Stomach (tissue), 19 donors: ENCODE data around the gene MARCHF5. TPM values are rescaled to one million over a fixed set of nuclear protein-coding genes. Genes with fewer than 3 reads are reported as not detected.
A peak's percentile ranks its signal among the peaks of the same experiment; 100 is the strongest.

Experiments used
- DNase-seq, 2 donors: peaks; one replicate each; pipeline versions ENCODE4 v3.0.0 to v3.0.0-alpha.2; 2013 to 2019
- H3K27ac ChIP-seq, 5 donors: fragments of 200-600 bp in 4 of 5; sonication (generic) in 4 of 5; one replicate each; pipeline ENCODE4 v1.5.1; 2013 to 2019; ENCODE audit warnings: mild to moderate bottlenecking in 1 of 5, moderate library complexity in 1 of 5
- H3K27me3 ChIP-seq, 3 donors: fragments of 200-600 bp; sonication (generic); one replicate each; pipeline ENCODE4 v1.5.1; 2017 to 2019; ENCODE audit warnings: mixed run types in 1 of 3
- H3K36me3 ChIP-seq, 4 donors: fragments of 200-600 bp; sonication (generic); 1 replicate in 3 of 4; 2 replicates in 1 of 4; pipeline ENCODE4 v1.5.1; 2016 to 2019
- H3K4me1 ChIP-seq, 4 donors: fragments of 200-600 bp; sonication (generic); one replicate each; pipeline ENCODE4 v1.5.1; 2016 to 2019
- H3K4me3 ChIP-seq, 4 donors: fragments of 200-600 bp; sonication (generic) in 3 of 4; one replicate each; pipeline ENCODE4 v1.5.1; 2016 to 2019; ENCODE audit warnings: mild to moderate bottlenecking in 1 of 4
- H3K9me3 ChIP-seq, 4 donors: fragments of 200-600 bp; sonication (generic); one replicate each; pipeline ENCODE4 v1.5.1; 2016 to 2019
- CTCF ChIP-seq, 7 experiments: fragments of 450-650 bp in 4 of 7; fragments of 200-600 bp in 3 of 7; sonication (generic) in 3 of 7; IDR thresholded peaks; one replicate each; pipeline ENCODE4 v1.5.1; 2016 to 2019; ENCODE audit warnings: antibody characterized with exemption in 7 of 7, control low read depth in 2 of 7, mild to moderate bottlenecking in 1 of 7
- EP300 ChIP-seq: sonication (generic); formaldehyde crosslinking; IDR thresholded peaks from one replicate; pipeline ENCODE4 v1.6.1; 2017; ENCODE audit warnings: antibody characterized with exemption
- POLR2A ChIP-seq, 4 donors: fragments of 450-650 bp; IDR thresholded peaks; one replicate each; pipeline ENCODE4 v1.6.1; 2016; ENCODE audit warnings: antibody characterized with exemption in 4 of 4, control low read depth in 2 of 4, mild to moderate bottlenecking in 1 of 4, moderate library complexity in 1 of 4
- POLR2AphosphoS5 ChIP-seq, 3 donors: sonication (generic); formaldehyde crosslinking; IDR thresholded peaks; one replicate each; pipeline ENCODE4 v1.6.1; 2016; ENCODE audit warnings: antibody characterized with exemption in 3 of 3
- WGBS, 5 donors: extraction: QIAGEN DNeasy Blood & Tissue Kit in 3 of 5; methylation state at CpG; one replicate each; pipeline versions ENCODE4 v1.1.5 to v1.1.7; 2013 to 2018; 5-methylcytosine and 5-hydroxymethylcytosine counted together
- intact Hi-C: fragments of 100-400 bp; cut with DNase I; formaldehyde crosslinking; loops from one replicate; pipeline ENCODE4 v1.15.1; 2023; ENCODE audit warnings: low total_unique reads
- long read RNA-seq, 10 donors: transcript quantifications; one replicate each; lab custom pipeline, GENCODE V29; 2026
- polyA plus RNA-seq, 3 donors: library from polyadenylated mRNA; stranded (reverse); fragments of 200-250 nt; gene quantifications; one replicate each; pipeline ENCODE4 v1.2.3, GENCODE V29; 2013
- total RNA-seq, 5 donors: library from RNA; depleted of rRNA; stranded (reverse); fragments of >200 nt; gene quantifications; one replicate each; pipeline versions ENCODE4 v1.1.0 to v1.2.3, GENCODE V29; 2014 to 2016
- donor health status: healthy with polysubstance abuse.
- donor health status: Bipolar disorder and iron deficiency.
- donor health status: healthy.

Gene MARCHF5
- total RNA-seq (10 to 100 TPM in 1 of 5 donors, 1 to 10 TPM in 4; 1.2 to 37.1 (median 4.9) TPM), polyA plus RNA-seq (10 to 100 TPM; 13.2 to 17.1 (median 16.4) TPM)
- long read RNA-seq, donor 1, transcript MARCH5-201 (6 exons, 3,926 nt): major isoform, 6 of 6 reads
- long read RNA-seq, donor 1, partial matches to known transcripts: 0 of 6 reads
- long read RNA-seq, donor 1, other reads (novel, unspliced or antisense): 0 of 6 reads
- long read RNA-seq, donor 2, partial matches to known transcripts: 8 of 13 reads
- long read RNA-seq, donor 2, other reads (novel, unspliced or antisense): 0 of 13 reads
- long read RNA-seq, donor 3, transcript MARCH5-201 (6 exons, 3,926 nt): major isoform, 6 of 7 reads
- long read RNA-seq, donor 3, partial matches to known transcripts: 0 of 7 reads
- long read RNA-seq, donor 3, other reads (novel, unspliced or antisense): 0 of 7 reads
- long read RNA-seq, donor 4, partial matches to known transcripts: 0 of 1 reads
- long read RNA-seq, donor 4, other reads (novel, unspliced or antisense): 0 of 1 reads
- long read RNA-seq, donor 5, transcript MARCH5-201 (6 exons, 3,926 nt): major isoform, 14 of 14 reads
- long read RNA-seq, donor 5, partial matches to known transcripts: 0 of 14 reads
- long read RNA-seq, donor 5, other reads (novel, unspliced or antisense): 0 of 14 reads
- long read RNA-seq, donor 6, transcript MARCH5-201 (6 exons, 3,926 nt): major isoform, 11 of 43 reads
- long read RNA-seq, donor 6, transcript MARCH5-204 (2 exons, 680 nt): major isoform, 11 of 43 reads
- long read RNA-seq, donor 6, partial matches to known transcripts: 21 of 43 reads
- long read RNA-seq, donor 6, other reads (novel, unspliced or antisense): 0 of 43 reads
- long read RNA-seq, donor 7, transcript MARCH5-201 (6 exons, 3,926 nt): major isoform, 11 of 11 reads
- long read RNA-seq, donor 7, partial matches to known transcripts: 0 of 11 reads
- long read RNA-seq, donor 7, other reads (novel, unspliced or antisense): 0 of 11 reads
- long read RNA-seq, donor 8, transcript MARCH5-201 (6 exons, 3,926 nt): major isoform, 9 of 25 reads
- long read RNA-seq, donor 8, partial matches to known transcripts: 13 of 25 reads
- long read RNA-seq, donor 8, other reads (novel, unspliced or antisense): 0 of 25 reads
- long read RNA-seq, donor 9, transcript MARCH5-201 (6 exons, 3,926 nt): major isoform, 5 of 14 reads
- long read RNA-seq, donor 9, partial matches to known transcripts: 8 of 14 reads
- long read RNA-seq, donor 9, other reads (novel, unspliced or antisense): 0 of 14 reads
- long read RNA-seq, donor 10, transcript MARCH5-201 (6 exons, 3,926 nt): major isoform, 6 of 6 reads
- long read RNA-seq, donor 10, partial matches to known transcripts: 0 of 6 reads
- long read RNA-seq, donor 10, other reads (novel, unspliced or antisense): 0 of 6 reads

- Histone ChIP-seq H3K27ac (peak within 1 kb of the TSS; percentile 93 to 98 (median 96)), H3K9me3 (no peaks in the 10 kb centered on the region), H3K27me3 (no peaks in the 10 kb centered on the region), H3K36me3 (peaks cover 0 to 16% (median 12%) of the 10 kb centered on the region in 4 donors), H3K4me1 (peaks cover 0 to 41% (median 29%) of the 10 kb centered on the region in 4 donors), H3K4me3 (peak within 1 kb of the TSS; percentile 64 to 92 (median 85))
- peak; percentile 98 to 99 for DNase-seq
- intact Hi-C loops: loop anchor here (10.0 kb wide), 2 partner anchors 46 to 206 kb away; no protein-coding TSS in a partner anchor
- 0 to 1% (median 1%) methylated on average over 14 to 79 of the region's 79 CpGs for WGBS, 5 donors
- TF ChIP-seq POLR2AphosphoS5 (IDR thresholded peaks at IDR 0.05) (peak; percentile 59 to 95 (median 92)), EP300 (no peak), CTCF (IDR thresholded peaks at IDR 0.05) (peak in 5 of 7 experiments; percentile 58 to 86 (median 83)), POLR2A (IDR thresholded peaks at IDR 0.05) (no peak)
These were observed at the start of gene MARCHF5, which contains the start of gene CPEB3 for GRCh38 chr10:92290837-92291615. TSS of gene MARCHF5 (plus strand) at chr10:92291167. CDS start at chr10:92291495, 328 bp downstream. TSS of gene CPEB3 (minus strand) at chr10:92291078. CDS start at chr10:92240350, 50,728 bp downstream.

- H3K4me1 ChIP-seq: peaks cover 12 to 66% (median 46%) of the 10 kb centered on the region in 4 donors
- WGBS, 5 donors: 31 to 45% (median 36%) methylated on average over 1 of the region's 1 CpG
- DNase-seq: no peak
- no peaks in the 10 kb centered on the region for H3K36me3 ChIP-seq
- H3K27me3 ChIP-seq: no peaks in the 10 kb centered on the region
- peak overlapping the region in 2 of 4 donors; percentile 77 to 89 for H3K4me3 ChIP-seq
- H3K9me3 ChIP-seq: no peaks in the 10 kb centered on the region
- intact Hi-C loops: loop anchor here (10.0 kb wide), 1 partner anchor 53 kb away; the partner anchor contains the start of genes CPEB3 and MARCHF5
- H3K27ac ChIP-seq: peak overlapping the region in 4 of 5 donors; percentile 85 to 91 (median 89)
- no peak for TF ChIP-seq POLR2AphosphoS5 (IDR thresholded peaks at IDR 0.05)
- no peak for TF ChIP-seq CTCF (IDR thresholded peaks at IDR 0.05)
These were observed 49.5 kb upstream of the MARCHF5 start for GRCh38 chr10:92241501-92241900.

GRCh38 chr10:92242380-92242779 lies 48.6 kb upstream of the MARCHF5 start:
- WGBS, 5 donors: 40 to 57% (median 42%) methylated on average over 2 of the region's 2 CpGs
- no peak for DNase-seq
- Histone ChIP-seq H3K9me3 (no peaks in the 10 kb centered on the region), H3K27ac (peak overlapping the region in 2 of 5 donors; percentile 88 to 90), H3K4me3 (no peak overlapping the region), H3K4me1 (peaks cover 12 to 57% (median 44%) of the 10 kb centered on the region in 4 donors), H3K27me3 (no peaks in the 10 kb centered on the region), H3K36me3 (no peaks in the 10 kb centered on the region)
- TF ChIP-seq POLR2A (IDR thresholded peaks at IDR 0.05) (no peak), EP300 (no peak), POLR2AphosphoS5 (IDR thresholded peaks at IDR 0.05) (no peak), CTCF (IDR thresholded peaks at IDR 0.05) (no peak)
- intact Hi-C loops: loop anchor here (10.0 kb wide), 1 partner anchor 52 kb away; the partner anchor contains the start of genes CPEB3 and MARCHF5
